Upper lobe of left lung (tissue), 6 donors: ENCODE data around the gene HES2. TPM values are rescaled to one million over a fixed set of nuclear protein-coding genes. Genes with fewer than 3 reads are reported as not detected.

Source experiments
- ATAC-seq, 2 donors: fragments of 200-7000 bp; cut with Tn5 transposase; one replicate each; pipeline ENCODE4 v1.9.1; 2022; ENCODE audit warnings: mild to moderate bottlenecking in 2 of 2, moderate library complexity in 2 of 2; ENCODE audit not compliant: low FRiP score in 2 of 2
- DNase-seq, 2 donors: peaks; one replicate each; pipeline ENCODE4 v3.0.0-alpha.2; 2019 to 2020
- H3K27ac ChIP-seq, 4 donors: fragments of 200-600 bp; sonication (generic); one replicate each; pipeline ENCODE4 v1.5.1; 2016 to 2019
- H3K27me3 ChIP-seq, 4 donors: fragments of 200-600 bp; sonication (generic); one replicate each; pipeline ENCODE4 v1.5.1; 2017 to 2019
- H3K36me3 ChIP-seq, 4 donors: fragments of 200-600 bp; sonication (generic); one replicate each; pipeline ENCODE4 v1.5.1; 2016 to 2019
- H3K4me1 ChIP-seq, 4 donors: fragments of 200-600 bp; sonication (generic); one replicate each; pipeline ENCODE4 v1.5.1; 2018 to 2019
- H3K4me3 ChIP-seq, 4 donors: fragments of 200-600 bp; sonication (generic); one replicate each; pipeline ENCODE4 v1.5.1; 2017 to 2019; ENCODE audit warnings: mild to moderate bottlenecking in 2 of 4, moderate library complexity in 1 of 4
- H3K9me3 ChIP-seq, 4 donors: fragments of 200-600 bp; sonication (generic); one replicate each; pipeline ENCODE4 v1.5.1; 2018 to 2019
- EP300 ChIP-seq, 4 donors: sonication (generic); formaldehyde crosslinking; IDR thresholded peaks; one replicate each; pipeline ENCODE4 v1.5.1; 2017; ENCODE audit warnings: antibody characterized with exemption in 4 of 4, control low read depth in 2 of 4
- POLR2A ChIP-seq, 4 donors: fragments of 450-650 bp; IDR thresholded peaks; one replicate each; pipeline ENCODE4 v1.5.1; 2016 to 2017; ENCODE audit warnings: antibody characterized with exemption in 4 of 4, mild to moderate bottlenecking in 2 of 4
- POLR2AphosphoS5 ChIP-seq, 2 donors: sonication (generic); formaldehyde crosslinking; IDR thresholded peaks; one replicate each; pipeline ENCODE4 v1.5.1; 2017; ENCODE audit warnings: antibody characterized with exemption in 2 of 2
- WGBS, 2 donors: methylation state at CpG; one replicate each; pipeline ENCODE4 v1.1.5; 2017 to 2018; 5-methylcytosine and 5-hydroxymethylcytosine counted together
- total RNA-seq, 6 donors: library from RNA; depleted of rRNA in 4 of 6; stranded (reverse); fragments of >200 nt in 4 of 6; gene quantifications; one replicate each; pipeline versions ENCODE4 v1.1.0 to v1.2.1, GENCODE V29; 2016 to 2021
- TF ChIP-seq, protein P1 (sequence below), 6 experiments: fragments of 450-650 bp in 4 of 6; fragments of 200-600 bp in 2 of 6; sonication (generic) in 2 of 6; IDR thresholded peaks; one replicate each; pipeline ENCODE4 v1.5.1; 2016 to 2019; ENCODE audit warnings: antibody characterized with exemption in 6 of 6
- donor health status: DM: no; HTN: no; CAD: no; lungs with moderate emphysema.
- donor health status: DM: no; HTN: yes; CAD: no; lungs with severe emphysema.

The HES2 gene
- total RNA-seq, 6 donors from 2014 or later, result 1.8 to 11.4 (median 3.7) TPM

- DNase-seq, result no peak
- WGBS, 2 donors, result 79 to 86% methylated on average over 5 of the region's 5 CpGs
- Histone ChIP-seq H3K9me3 (no peaks in the 10 kb centered on the region), H3K4me1 (peaks cover 22 to 38% (median 23%) of the 10 kb centered on the region in 4 donors), H3K36me3 (no peaks in the 10 kb centered on the region), H3K27ac (no peak overlapping the region), H3K4me3 (no peak overlapping the region), H3K27me3 (peaks cover 3 to 44% (median 30%) of the 10 kb centered on the region in 4 donors)
- ATAC-seq, result peak in 1 of 2 donors; percentile 28
- TF ChIP-seq POLR2A (IDR thresholded peaks at IDR 0.05), result no peak
These were observed 2.8 kb downstream of the HES2 start for GRCh38 chr1:6416906-6417305.

DNA sequence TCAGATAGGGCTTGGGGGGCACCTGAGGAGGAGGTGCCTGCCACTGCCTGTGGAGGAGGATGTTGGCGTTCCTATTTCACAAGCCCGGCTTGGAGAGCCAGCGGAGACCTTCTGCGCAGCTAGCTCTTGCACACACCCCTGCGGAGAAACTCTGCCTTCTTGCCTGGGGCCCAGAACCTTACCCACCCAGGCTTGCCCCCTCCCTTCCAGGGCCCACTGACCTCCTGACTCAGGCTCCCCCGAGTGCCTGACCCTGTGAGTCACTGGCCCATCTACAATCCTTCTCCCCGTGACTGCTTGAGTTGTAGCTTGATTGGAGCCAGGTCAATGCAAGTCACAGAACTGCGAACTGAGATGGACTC is 3.4 kb downstream of the HES2 start:
- DNase-seq (no peak), ATAC-seq (no peak)
- no peak overlapping the region for H3K27ac ChIP-seq
- peaks cover 3 to 40% (median 28%) of the 10 kb centered on the region in 4 donors for H3K27me3 ChIP-seq
- WGBS, 2 donors, result 51 to 78% methylated on average over 4 to 7 of the region's 8 CpGs
- no peak for TF ChIP-seq POLR2AphosphoS5 (IDR thresholded peaks at IDR 0.05)
- no peak for TF ChIP-seq POLR2A (IDR thresholded peaks at IDR 0.05)
- TF ChIP-seq, protein P1, sequence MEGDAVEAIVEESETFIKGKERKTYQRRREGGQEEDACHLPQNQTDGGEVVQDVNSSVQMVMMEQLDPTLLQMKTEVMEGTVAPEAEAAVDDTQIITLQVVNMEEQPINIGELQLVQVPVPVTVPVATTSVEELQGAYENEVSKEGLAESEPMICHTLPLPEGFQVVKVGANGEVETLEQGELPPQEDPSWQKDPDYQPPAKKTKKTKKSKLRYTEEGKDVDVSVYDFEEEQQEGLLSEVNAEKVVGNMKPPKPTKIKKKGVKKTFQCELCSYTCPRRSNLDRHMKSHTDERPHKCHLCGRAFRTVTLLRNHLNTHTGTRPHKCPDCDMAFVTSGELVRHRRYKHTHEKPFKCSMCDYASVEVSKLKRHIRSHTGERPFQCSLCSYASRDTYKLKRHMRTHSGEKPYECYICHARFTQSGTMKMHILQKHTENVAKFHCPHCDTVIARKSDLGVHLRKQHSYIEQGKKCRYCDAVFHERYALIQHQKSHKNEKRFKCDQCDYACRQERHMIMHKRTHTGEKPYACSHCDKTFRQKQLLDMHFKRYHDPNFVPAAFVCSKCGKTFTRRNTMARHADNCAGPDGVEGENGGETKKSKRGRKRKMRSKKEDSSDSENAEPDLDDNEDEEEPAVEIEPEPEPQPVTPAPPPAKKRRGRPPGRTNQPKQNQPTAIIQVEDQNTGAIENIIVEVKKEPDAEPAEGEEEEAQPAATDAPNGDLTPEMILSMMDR (IDR thresholded peaks at IDR 0.05), result no peak
- no peak for TF ChIP-seq EP300 (IDR thresholded peaks at IDR 0.05)
- peaks cover 22 to 38% (median 23%) of the 10 kb centered on the region in 4 donors for H3K4me1 ChIP-seq
- no peaks in the 10 kb centered on the region for H3K9me3 ChIP-seq
- H3K36me3 ChIP-seq, result no peaks in the 10 kb centered on the region
- no peak overlapping the region for H3K4me3 ChIP-seq

GRCh38 chr1:6414881-6415626 is 4.7 kb downstream of the HES2 start:
- no peak overlapping the region for H3K27ac ChIP-seq
- no peak for DNase-seq
- H3K4me1 ChIP-seq, result peaks cover 14 to 28% (median 14%) of the 10 kb centered on the region in 4 donors
- peaks cover 3 to 31% (median 22%) of the 10 kb centered on the region in 4 donors for H3K27me3 ChIP-seq
- H3K9me3 ChIP-seq, result no peaks in the 10 kb centered on the region
- 53 to 60% methylated on average over 17 of the region's 17 CpGs for WGBS, 2 donors
- no peak for TF ChIP-seq POLR2A (IDR thresholded peaks at IDR 0.05)
- ATAC-seq, result no peak
- H3K36me3 ChIP-seq, result no peaks in the 10 kb centered on the region
- no peak overlapping the region for H3K4me3 ChIP-seq

DNA sequence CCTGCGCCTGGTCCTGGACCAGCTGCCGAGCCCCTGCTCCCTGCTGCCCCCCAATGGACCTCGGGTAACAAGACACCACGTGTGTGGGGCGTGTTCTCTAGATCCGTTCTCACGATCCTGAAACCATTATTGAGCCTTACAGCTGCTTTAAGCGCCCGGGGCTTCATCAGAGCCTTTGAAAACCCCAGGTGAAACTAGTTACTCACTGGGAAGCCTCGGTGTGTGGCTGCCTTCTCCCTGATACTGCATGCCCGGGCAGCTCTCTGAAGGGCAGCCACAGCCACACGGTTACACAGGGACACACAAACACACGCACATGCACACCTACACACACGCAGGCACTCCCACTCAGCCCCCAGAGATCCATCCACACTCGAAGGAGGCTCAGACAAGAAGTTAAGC is 5.3 kb downstream of the HES2 start:
- TF ChIP-seq POLR2AphosphoS5 (IDR thresholded peaks at IDR 0.05), result no peak
- TF ChIP-seq, protein P1 (IDR thresholded peaks at IDR 0.05), result peak in 2 of 6 experiments; percentile 13 to 27
- peak in 1 of 2 donors; percentile 54 for ATAC-seq
- peaks cover 3 to 25% (median 16%) of the 10 kb centered on the region in 4 donors for H3K27me3 ChIP-seq

DNA sequence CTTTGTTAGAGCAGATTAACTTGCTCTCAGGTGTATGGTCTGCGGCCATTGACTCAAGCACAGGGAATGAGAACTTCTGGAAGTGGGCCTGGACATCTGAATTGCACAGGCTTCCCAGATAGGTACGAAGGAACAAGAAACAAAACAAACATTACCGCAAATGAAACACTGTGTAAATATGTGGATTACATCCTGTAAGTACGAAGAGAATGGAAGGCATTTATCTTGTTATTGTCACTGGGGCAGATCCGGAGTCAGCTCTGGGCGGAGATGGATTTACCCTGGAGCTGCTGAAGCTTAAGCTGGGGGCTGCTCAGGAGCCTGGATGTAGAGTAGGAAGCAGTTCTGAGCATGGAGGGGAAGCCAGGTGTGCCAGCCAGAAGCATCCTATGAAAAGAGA is 6.8 kb downstream of the HES2 start:
- peaks cover 0 to 9% (median 3%) of the 10 kb centered on the region in 4 donors for H3K27me3 ChIP-seq
- 34 to 39% methylated on average over 6 of the region's 6 CpGs for WGBS, 2 donors
- ATAC-seq, result no peak

More for the DNA sequence above, 5.3 kb downstream of the HES2 start:
- H3K4me3 ChIP-seq, result no peak overlapping the region
- DNase-seq, result no peak
- no peak overlapping the region for H3K27ac ChIP-seq
- no peaks in the 10 kb centered on the region for H3K36me3 ChIP-seq
- H3K4me1 ChIP-seq, result peaks cover 8 to 22% (median 8%) of the 10 kb centered on the region in 4 donors
- WGBS, 2 donors, result 5 to 6% methylated on average over 14 to 15 of the region's 15 CpGs
- H3K9me3 ChIP-seq, result no peaks in the 10 kb centered on the region

More for the DNA sequence above, 6.8 kb downstream of the HES2 start:
- TF ChIP-seq, protein P1 (IDR thresholded peaks at IDR 0.05), result no peak
- TF ChIP-seq POLR2AphosphoS5 (IDR thresholded peaks at IDR 0.05), result no peak
- no peak for TF ChIP-seq POLR2A (IDR thresholded peaks at IDR 0.05)
- TF ChIP-seq EP300 (IDR thresholded peaks at IDR 0.05), result no peak
- no peak for DNase-seq
- peaks cover 0 to 9% (median 0%) of the 10 kb centered on the region in 4 donors for H3K4me1 ChIP-seq
- no peaks in the 10 kb centered on the region for H3K9me3 ChIP-seq
- H3K27ac ChIP-seq, result no peak overlapping the region
- no peak overlapping the region for H3K4me3 ChIP-seq
- H3K36me3 ChIP-seq, result no peaks in the 10 kb centered on the region
